OCI-LY7 (cell line): ENCODE results near the gene MUC4.

Source experiments
- EZH2phosphoT487 ChIP-seq: fragments of 200-600 bp; sonication (generic); IDR thresholded peaks from 2 replicates; pipeline ENCODE4 v1.6.1; 2018; ENCODE audit warnings: low read depth, borderline replicate concordance, mild to moderate bottlenecking, mixed run types, antibody characterized with exemption, low read length, moderate library complexity, mixed read lengths
- TF ChIP-seq, protein P1 (sequence below): fragments of 200-600 bp; sonication (generic); conservative IDR thresholded peaks from 2 replicates; pipeline ENCODE4 v1.5.1; 2014; ENCODE audit warnings: mild to moderate bottlenecking, antibody characterized with exemption, low read length, moderate library complexity, mixed read lengths

DNA sequence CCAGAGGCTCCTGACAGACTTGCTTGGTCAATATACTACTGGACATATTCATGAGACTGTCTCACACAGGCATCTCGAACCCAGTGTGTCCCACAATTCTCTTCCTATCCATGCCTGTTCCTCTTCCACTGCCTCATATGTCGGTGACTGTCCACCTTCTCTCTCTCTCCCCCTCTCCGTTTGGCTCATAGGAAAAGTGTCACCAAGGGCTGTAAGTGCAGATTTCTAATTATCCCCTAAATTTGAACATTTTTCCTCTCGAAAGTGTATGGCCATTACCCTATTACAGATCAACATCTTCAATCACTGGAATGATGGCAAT lies 113.4 kb downstream of the MUC4 start:
- TF ChIP-seq, protein P1, sequence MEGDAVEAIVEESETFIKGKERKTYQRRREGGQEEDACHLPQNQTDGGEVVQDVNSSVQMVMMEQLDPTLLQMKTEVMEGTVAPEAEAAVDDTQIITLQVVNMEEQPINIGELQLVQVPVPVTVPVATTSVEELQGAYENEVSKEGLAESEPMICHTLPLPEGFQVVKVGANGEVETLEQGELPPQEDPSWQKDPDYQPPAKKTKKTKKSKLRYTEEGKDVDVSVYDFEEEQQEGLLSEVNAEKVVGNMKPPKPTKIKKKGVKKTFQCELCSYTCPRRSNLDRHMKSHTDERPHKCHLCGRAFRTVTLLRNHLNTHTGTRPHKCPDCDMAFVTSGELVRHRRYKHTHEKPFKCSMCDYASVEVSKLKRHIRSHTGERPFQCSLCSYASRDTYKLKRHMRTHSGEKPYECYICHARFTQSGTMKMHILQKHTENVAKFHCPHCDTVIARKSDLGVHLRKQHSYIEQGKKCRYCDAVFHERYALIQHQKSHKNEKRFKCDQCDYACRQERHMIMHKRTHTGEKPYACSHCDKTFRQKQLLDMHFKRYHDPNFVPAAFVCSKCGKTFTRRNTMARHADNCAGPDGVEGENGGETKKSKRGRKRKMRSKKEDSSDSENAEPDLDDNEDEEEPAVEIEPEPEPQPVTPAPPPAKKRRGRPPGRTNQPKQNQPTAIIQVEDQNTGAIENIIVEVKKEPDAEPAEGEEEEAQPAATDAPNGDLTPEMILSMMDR = no peak
- no peak for TF ChIP-seq EZH2phosphoT487
